ENCODE measurements around the gene ZBTB43. TPM values are rescaled to one million over a fixed set of nuclear protein-coding genes. Genes with fewer than 3 reads are reported as not detected.

The ZBTB43 gene
- total and polyA plus RNA-seq, 8 donors = 13.6 to 28.3 (median 16.4) TPM

GRCh38 chr9:126790561-126790960 is 14.3 kb upstream of the ZBTB43 start:
- DNase-seq (no peak), ATAC-seq (no peak)
- intact Hi-C loops (cut with DNase I) = no loop called here
- Histone ChIP-seq H3K27ac (no peak overlapping the region), H3K9me3 (peaks cover 0 to 2% of the 10 kb centered on the region in 2 donors), H3K36me3 (no peaks in the 10 kb centered on the region), H3K4me3 (no peak overlapping the region), H3K4me1 (no peaks in the 10 kb centered on the region), H3K27me3 (peaks cover 0 to 55% of the 10 kb centered on the region in 2 donors)
- TF ChIP-seq, protein P1, sequence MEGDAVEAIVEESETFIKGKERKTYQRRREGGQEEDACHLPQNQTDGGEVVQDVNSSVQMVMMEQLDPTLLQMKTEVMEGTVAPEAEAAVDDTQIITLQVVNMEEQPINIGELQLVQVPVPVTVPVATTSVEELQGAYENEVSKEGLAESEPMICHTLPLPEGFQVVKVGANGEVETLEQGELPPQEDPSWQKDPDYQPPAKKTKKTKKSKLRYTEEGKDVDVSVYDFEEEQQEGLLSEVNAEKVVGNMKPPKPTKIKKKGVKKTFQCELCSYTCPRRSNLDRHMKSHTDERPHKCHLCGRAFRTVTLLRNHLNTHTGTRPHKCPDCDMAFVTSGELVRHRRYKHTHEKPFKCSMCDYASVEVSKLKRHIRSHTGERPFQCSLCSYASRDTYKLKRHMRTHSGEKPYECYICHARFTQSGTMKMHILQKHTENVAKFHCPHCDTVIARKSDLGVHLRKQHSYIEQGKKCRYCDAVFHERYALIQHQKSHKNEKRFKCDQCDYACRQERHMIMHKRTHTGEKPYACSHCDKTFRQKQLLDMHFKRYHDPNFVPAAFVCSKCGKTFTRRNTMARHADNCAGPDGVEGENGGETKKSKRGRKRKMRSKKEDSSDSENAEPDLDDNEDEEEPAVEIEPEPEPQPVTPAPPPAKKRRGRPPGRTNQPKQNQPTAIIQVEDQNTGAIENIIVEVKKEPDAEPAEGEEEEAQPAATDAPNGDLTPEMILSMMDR (IDR thresholded peaks at IDR 0.05) = no peak

DNA sequence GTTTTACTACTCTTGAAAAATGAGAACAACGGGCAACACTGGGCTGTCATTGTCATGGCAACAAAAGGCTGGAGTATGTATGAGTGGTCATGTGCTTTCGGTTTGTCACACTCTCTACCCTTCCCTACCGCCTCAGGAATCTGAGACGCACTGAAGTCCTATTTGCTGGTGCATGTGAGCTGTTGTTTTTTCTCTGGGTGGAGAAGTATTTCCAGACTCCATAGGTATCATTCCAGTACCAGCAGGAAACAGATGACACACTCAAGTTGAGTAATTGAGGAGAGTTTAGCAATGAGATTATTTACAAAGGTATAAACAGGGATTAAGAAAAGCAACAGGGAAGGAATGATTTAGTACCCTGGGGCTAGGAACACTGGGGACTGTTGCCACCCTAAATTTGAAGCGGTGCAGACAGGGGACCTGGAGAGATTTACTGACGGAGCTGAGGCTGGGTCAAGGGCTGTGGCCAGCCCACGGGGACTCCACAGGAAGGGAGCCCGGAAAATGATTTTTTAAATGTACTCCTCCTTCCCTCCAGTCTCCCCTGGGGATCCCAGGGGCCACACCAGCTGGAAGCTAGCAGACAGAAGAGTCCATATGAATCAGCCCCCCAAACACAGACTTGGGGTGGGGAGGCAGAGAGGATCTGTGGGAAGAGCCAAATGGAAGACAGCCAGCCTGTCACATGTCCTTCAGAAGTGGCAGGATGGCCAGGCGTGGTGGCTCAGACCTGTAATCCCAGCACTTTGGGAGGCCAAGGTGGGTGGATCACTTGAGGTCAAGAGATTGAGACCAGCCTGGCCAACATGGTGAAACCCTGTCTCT is 13.2 kb upstream of the ZBTB43 start:
- no peak for DNase-seq
- ATAC-seq = peak; percentile 84
- intact Hi-C loops (cut with DNase I) = no loop called here
- H3K36me3 ChIP-seq = no peaks in the 10 kb centered on the region
- H3K27me3 ChIP-seq = peaks cover 0 to 52% of the 10 kb centered on the region in 2 donors
- TF ChIP-seq, protein P1 (IDR thresholded peaks at IDR 0.05) = no peak
- no peaks in the 10 kb centered on the region for H3K4me1 ChIP-seq
- H3K4me3 ChIP-seq = no peak overlapping the region
- H3K27ac ChIP-seq = no peak overlapping the region
- peaks cover 0 to 10% of the 10 kb centered on the region in 2 donors for H3K9me3 ChIP-seq

DNA sequence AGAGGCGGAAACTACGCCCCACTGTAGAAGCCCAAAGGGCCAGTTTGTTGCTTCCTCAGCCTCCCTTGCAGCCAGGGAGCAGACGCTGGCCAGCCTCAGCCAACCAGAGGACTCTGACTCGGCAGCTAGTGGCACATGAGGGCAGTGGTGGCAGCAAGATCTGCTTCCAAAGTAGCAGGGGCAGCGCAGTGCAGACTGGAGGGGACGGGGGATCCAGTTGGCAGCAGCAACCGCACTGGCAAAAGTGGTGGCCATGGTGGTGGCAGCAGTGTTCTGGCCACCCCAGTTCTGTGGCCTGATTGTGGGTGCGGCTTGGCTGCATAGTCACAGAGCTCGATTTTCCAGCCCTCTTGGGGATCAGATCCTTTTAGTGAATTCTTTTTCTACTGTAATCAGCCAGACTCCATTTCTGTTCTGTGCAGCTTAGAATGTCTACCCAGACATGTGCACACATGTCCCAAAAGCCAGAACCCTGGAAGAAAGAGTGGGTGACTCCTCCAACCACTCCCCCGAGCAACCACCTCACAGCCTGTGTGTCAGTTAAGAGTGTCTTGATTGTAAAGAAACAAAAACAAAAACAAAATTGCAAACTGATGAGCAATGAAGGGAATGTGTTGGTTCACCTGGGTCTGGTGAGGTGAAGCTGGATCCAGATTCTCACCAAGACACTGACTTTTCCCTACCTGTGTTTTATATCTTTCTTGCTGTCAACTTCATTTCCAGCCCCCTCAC is 11.0 kb upstream of the ZBTB43 start:
- TF ChIP-seq, protein P1 (IDR thresholded peaks at IDR 0.05) = no peak
- intact Hi-C loops (cut with DNase I) = no loop called here
- Histone ChIP-seq H3K4me1 (no peaks in the 10 kb centered on the region), H3K27ac (no peak overlapping the region), H3K4me3 (no peak overlapping the region), H3K36me3 (no peaks in the 10 kb centered on the region), H3K27me3 (peaks cover 0 to 41% of the 10 kb centered on the region in 2 donors), H3K9me3 (peaks cover 0 to 10% of the 10 kb centered on the region in 2 donors)
- ATAC-seq (no peak), DNase-seq (peak in 1 of 4 donors; percentile 10)

GRCh38 chr9:126794441-126794840 is 10.4 kb upstream of the ZBTB43 start:
- Histone ChIP-seq H3K36me3 (no peaks in the 10 kb centered on the region), H3K27me3 (peaks cover 0 to 41% of the 10 kb centered on the region in 2 donors), H3K9me3 (peaks cover 0 to 10% of the 10 kb centered on the region in 2 donors), H3K4me1 (no peaks in the 10 kb centered on the region), H3K27ac (no peak overlapping the region), H3K4me3 (no peak overlapping the region)
- TF ChIP-seq, protein P1 (IDR thresholded peaks at IDR 0.05) = no peak
- intact Hi-C loops (cut with DNase I) = no loop called here
- DNase-seq (peak in 1 of 4 donors; percentile 10), ATAC-seq (no peak)

DNA sequence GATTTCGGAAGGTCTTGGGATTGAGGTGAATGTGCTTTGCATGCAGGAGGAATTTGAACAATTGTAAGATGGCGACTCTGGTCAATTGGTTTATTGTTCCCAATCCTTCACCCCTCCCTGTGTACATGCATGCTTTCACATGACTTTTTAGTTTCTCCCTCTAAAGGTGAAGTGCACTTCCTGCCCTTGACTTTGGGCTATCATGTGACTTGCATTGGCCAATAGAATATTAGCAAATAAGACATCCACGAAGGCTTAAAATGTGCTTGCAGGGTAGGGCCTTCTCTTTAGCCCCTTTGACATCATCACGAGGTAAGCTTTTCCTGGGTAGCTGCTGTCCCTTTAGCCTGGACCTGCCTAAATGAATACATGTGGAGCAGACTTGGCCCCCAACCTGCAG is 8.1 kb upstream of the ZBTB43 start:
- no peaks in the 10 kb centered on the region for H3K4me1 ChIP-seq
- no peak overlapping the region for H3K27ac ChIP-seq
- DNase-seq (no peak), ATAC-seq (no peak)
- no peaks in the 10 kb centered on the region for H3K36me3 ChIP-seq
- TF ChIP-seq, protein P1 (IDR thresholded peaks at IDR 0.05) = no peak
- peaks cover 0 to 20% of the 10 kb centered on the region in 2 donors for H3K27me3 ChIP-seq
- H3K9me3 ChIP-seq = peaks cover 0 to 10% of the 10 kb centered on the region in 2 donors
- no peak overlapping the region for H3K4me3 ChIP-seq
- intact Hi-C loops (cut with DNase I) = no loop called here

All from left lung (tissue), 10 donors.